MM.1S (cell line): ENCODE measurements around the gene DCDC2.

Experiments used
- DNase-seq: peaks from one replicate; pipeline ENCODE4 v3.0.0-alpha.2; 2015
- H2AFZ ChIP-seq: fragments of 300-600 bp; sonication (generic); 2 replicates; pipeline ENCODE4 v1.6.0; 2016; ENCODE audit warnings: antibody characterized with exemption, low read length
- H3F3A ChIP-seq: fragments of 300-600 bp; sonication (generic); 2 replicates; pipeline ENCODE4 v1.6.1; 2016; ENCODE audit warnings: mild to moderate bottlenecking, antibody characterized with exemption, low read length, moderate library complexity, mixed read lengths; ENCODE audit not compliant: insufficient read depth
- H3K27ac ChIP-seq: fragments of 300-600 bp; sonication (generic); 2 replicates; pipeline ENCODE4 v1.5.1; 2016; ENCODE audit warnings: mild to moderate bottlenecking, low read length
- H3K27me3 ChIP-seq: fragments of 300-600 bp; sonication (generic); replicated peaks from 2 replicates; pipeline ENCODE4 v1.6.0; 2016; ENCODE audit warnings: low read length; ENCODE audit not compliant: insufficient read depth
- H3K36me3 ChIP-seq: fragments of 300-600 bp; sonication (generic); replicated peaks from 2 replicates; pipeline ENCODE4 v1.6.1; 2016; ENCODE audit warnings: mild to moderate bottlenecking, low read length, mixed read lengths; ENCODE audit not compliant: insufficient read depth
- H3K4me1 ChIP-seq: fragments of 300-600 bp; sonication (generic); 2 replicates; pipeline ENCODE4 v1.6.1; 2016; ENCODE audit warnings: low read length, mixed read lengths
- H3K4me2 ChIP-seq: fragments of 300-600 bp; sonication (generic); 2 replicates; pipeline ENCODE4 v1.6.0; 2016; ENCODE audit warnings: low read depth, low read length
- H3K4me3 ChIP-seq: fragments of 300-600 bp; sonication (generic); 2 replicates; pipeline ENCODE4 v1.5.1; 2016; ENCODE audit warnings: low read length, mixed read lengths
- H3K79me2 ChIP-seq: fragments of 300-600 bp; sonication (generic); 2 replicates; pipeline ENCODE4 v1.6.1; 2016; ENCODE audit warnings: mixed run types, low read length, mixed read lengths
- H3K9ac ChIP-seq: fragments of 300-600 bp; sonication (generic); 2 replicates; pipeline ENCODE4 v1.6.1; 2016; ENCODE audit warnings: low read length, mixed read lengths
- H3K9me2 ChIP-seq: fragments of 300-600 bp; sonication (generic); replicated peaks from 2 replicates; pipeline ENCODE4 v1.6.1; 2016; ENCODE audit warnings: mild to moderate bottlenecking, low read length, mixed read lengths; ENCODE audit not compliant: insufficient read depth
- H3K9me3 ChIP-seq: fragments of 300-600 bp; sonication (generic); replicated peaks from 2 replicates; pipeline ENCODE4 v1.6.1; 2016; ENCODE audit warnings: mild to moderate bottlenecking, low read length, mixed read lengths; ENCODE audit not compliant: insufficient read depth
- H4K20me1 ChIP-seq: fragments of 300-600 bp; sonication (generic); 2 replicates; pipeline ENCODE4 v1.6.1; 2016; ENCODE audit warnings: mild to moderate bottlenecking, low read length, moderate library complexity, mixed read lengths; ENCODE audit not compliant: insufficient read depth
- EZH2 ChIP-seq: fragments of 300-600 bp; sonication (generic); optimal IDR thresholded peaks from 2 replicates; pipeline ENCODE3; 2017; ENCODE audit warnings: low read depth, mild to moderate bottlenecking, antibody characterized with exemption, low read length, mixed read lengths
- EZH2phosphoT487 ChIP-seq: fragments of 300-600 bp; sonication (generic); IDR thresholded peaks from 2 replicates; pipeline ENCODE4 v1.6.1; 2018; ENCODE audit warnings: antibody characterized with exemption, low read length
- TF ChIP-seq, protein P1 (sequence below): fragments of 300-600 bp; sonication (generic); IDR thresholded peaks from 2 replicates; pipeline ENCODE4 v1.5.1; 2016; ENCODE audit warnings: antibody characterized with exemption, low read length, mixed read lengths

DCDC2 gene

GRCh38 chr6:24193364-24193763 lies 164.5 kb downstream of the DCDC2 start:
- Histone ChIP-seq H3K9ac (no peak overlapping the region), H3K9me2 (no peaks in the 10 kb centered on the region), H3K27me3 (no peaks in the 10 kb centered on the region), H3K9me3 (no peaks in the 10 kb centered on the region), H3K27ac (no peak overlapping the region), H3K79me2 (no peaks in the 10 kb centered on the region), H2AFZ (no peak overlapping the region), H3F3A (no peaks in the 10 kb centered on the region), H3K4me2 (no peak overlapping the region), H4K20me1 (no peaks in the 10 kb centered on the region), H3K36me3 (no peaks in the 10 kb centered on the region), H3K4me1 (no peaks in the 10 kb centered on the region), H3K4me3 (no peak overlapping the region)
- no peak for DNase-seq
- no peak for TF ChIP-seq EZH2
- TF ChIP-seq, protein P1, sequence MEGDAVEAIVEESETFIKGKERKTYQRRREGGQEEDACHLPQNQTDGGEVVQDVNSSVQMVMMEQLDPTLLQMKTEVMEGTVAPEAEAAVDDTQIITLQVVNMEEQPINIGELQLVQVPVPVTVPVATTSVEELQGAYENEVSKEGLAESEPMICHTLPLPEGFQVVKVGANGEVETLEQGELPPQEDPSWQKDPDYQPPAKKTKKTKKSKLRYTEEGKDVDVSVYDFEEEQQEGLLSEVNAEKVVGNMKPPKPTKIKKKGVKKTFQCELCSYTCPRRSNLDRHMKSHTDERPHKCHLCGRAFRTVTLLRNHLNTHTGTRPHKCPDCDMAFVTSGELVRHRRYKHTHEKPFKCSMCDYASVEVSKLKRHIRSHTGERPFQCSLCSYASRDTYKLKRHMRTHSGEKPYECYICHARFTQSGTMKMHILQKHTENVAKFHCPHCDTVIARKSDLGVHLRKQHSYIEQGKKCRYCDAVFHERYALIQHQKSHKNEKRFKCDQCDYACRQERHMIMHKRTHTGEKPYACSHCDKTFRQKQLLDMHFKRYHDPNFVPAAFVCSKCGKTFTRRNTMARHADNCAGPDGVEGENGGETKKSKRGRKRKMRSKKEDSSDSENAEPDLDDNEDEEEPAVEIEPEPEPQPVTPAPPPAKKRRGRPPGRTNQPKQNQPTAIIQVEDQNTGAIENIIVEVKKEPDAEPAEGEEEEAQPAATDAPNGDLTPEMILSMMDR: no peak
- no peak for TF ChIP-seq EZH2phosphoT487

DNA sequence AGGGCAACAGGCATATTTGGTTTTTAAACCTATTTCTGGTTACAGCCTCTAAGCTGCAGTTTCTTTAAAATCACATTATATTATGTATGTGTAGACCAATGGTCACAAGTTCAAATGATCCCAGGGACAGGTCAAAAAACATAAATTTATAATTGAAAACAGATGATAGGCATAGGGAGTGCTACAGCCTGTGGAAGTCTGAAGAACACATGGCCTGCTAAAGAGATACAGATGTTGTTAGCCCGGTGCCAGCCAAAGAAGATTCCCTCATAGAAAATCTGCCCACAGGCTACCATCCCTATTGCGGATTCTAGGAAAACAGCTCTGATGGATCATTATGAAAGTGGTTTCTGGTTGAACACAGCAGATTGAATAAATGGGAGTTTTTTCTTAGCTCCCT lies 166.5 kb downstream of the DCDC2 start:
- no peaks in the 10 kb centered on the region for H3K79me2 ChIP-seq
- no peak overlapping the region for H3K9ac ChIP-seq
- no peak overlapping the region for H3K4me2 ChIP-seq
- H3K36me3 ChIP-seq: no peaks in the 10 kb centered on the region
- no peaks in the 10 kb centered on the region for H4K20me1 ChIP-seq
- no peaks in the 10 kb centered on the region for H3K4me1 ChIP-seq
- H3K9me3 ChIP-seq: no peaks in the 10 kb centered on the region
- no peaks in the 10 kb centered on the region for H3K27me3 ChIP-seq
- no peak overlapping the region for H3K27ac ChIP-seq
- H3K4me3 ChIP-seq: no peak overlapping the region
- DNase-seq: no peak
- no peaks in the 10 kb centered on the region for H3K9me2 ChIP-seq
- H2AFZ ChIP-seq: no peak overlapping the region
- TF ChIP-seq EZH2phosphoT487 (no peak), EZH2 (no peak)
- TF ChIP-seq, protein P1: no peak
- H3F3A ChIP-seq: no peaks in the 10 kb centered on the region

DNA sequence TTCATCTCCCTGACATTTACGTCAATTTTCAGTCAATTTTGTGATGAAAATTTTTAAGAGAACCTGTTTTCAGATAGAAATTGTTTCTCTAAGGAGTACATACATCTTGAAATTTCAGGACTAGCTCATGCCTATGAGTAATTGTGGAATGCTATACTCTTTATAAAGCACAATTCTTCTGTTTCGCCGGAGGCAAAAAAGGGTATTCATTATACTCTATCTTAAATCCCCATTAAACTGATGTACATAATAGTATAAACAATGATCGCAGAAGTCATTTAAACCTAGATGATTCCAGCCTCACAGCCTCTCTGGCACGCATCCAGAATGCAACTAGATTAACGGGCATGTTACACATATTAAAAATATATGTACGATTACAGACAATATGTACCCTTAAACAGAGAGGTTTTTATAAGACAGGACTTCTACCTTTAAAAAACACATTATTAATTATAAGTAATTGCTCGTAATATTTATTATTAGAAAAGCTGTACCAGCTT lies 169.2 kb downstream of the DCDC2 start:
- Histone ChIP-seq H3K4me2 (no peak overlapping the region), H3K79me2 (no peaks in the 10 kb centered on the region)
- no peak for DNase-seq

More for the DNA sequence above, 169.2 kb downstream of the DCDC2 start:
- no peaks in the 10 kb centered on the region for H3K9me3 ChIP-seq
- H3K27ac ChIP-seq: no peak overlapping the region
- no peaks in the 10 kb centered on the region for H3K27me3 ChIP-seq
- no peak overlapping the region for H3K4me3 ChIP-seq
- no peaks in the 10 kb centered on the region for H4K20me1 ChIP-seq
- no peak overlapping the region for H3K9ac ChIP-seq
- H3K9me2 ChIP-seq: no peaks in the 10 kb centered on the region
- H3F3A ChIP-seq: no peaks in the 10 kb centered on the region
- no peaks in the 10 kb centered on the region for H3K4me1 ChIP-seq
- H3K36me3 ChIP-seq: no peaks in the 10 kb centered on the region
- no peak overlapping the region for H2AFZ ChIP-seq
- TF ChIP-seq EZH2phosphoT487 (no peak), EZH2 (no peak)
- TF ChIP-seq, protein P1: no peak
